Measurements from ENCODE around the gene CCT6A.
"Not testable (repeated sequence)": the region's sequence is repeated elsewhere in the genome, so short reads cannot be mapped to it uniquely, and the experiment has no call there.

The CCT6A gene

DNA sequence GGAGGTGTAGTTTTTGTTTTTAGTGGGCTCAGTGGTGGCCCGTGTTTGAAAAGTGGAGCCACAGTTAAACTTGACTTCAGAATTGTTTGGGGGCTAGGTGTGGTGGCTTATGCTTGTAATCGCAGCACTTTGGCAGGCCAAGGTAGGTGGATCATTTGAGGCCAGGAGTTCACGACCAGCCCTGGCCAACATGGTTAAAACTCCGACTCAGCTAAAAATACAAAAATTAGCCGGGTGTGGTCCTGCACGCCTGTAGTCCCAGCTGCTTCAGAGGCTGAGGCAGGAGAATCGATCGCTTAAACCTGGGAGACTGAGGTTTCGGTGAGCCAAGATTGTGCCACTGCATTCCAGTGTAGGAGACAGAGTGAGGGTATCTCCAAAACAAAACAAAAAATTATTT is 1.8 kb downstream of the CCT6A start:
- no peak for DNase-seq

- DNase-seq, result no peak
Measured at GRCh38 chr7:56053993-56054392, 2.4 kb downstream of the CCT6A start.

DNA sequence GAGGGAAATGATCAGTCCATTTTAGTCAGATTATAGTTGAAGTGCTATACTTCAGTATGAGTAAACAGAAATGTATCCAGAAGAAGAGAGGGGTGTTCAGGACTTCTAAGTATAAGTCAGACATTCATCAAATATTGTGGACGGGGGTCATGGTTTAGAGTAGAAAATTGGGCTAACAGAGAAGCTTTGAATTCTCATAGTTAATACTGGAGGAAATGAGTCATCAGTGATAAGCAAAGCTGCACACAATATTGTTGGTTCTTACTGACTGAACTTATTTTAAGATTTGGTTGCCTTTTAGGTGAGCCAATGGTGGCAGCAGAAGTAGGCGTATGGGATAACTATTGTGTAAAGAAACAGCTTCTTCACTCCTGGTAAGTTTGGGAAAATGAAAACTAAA is 10.8 kb downstream of the CCT6A start:
- DNase-seq, result no peak

- no peak for DNase-seq
Measured at GRCh38 chr7:56063500-56063881, 11.9 kb downstream of the CCT6A start.

GRCh38 chr7:56063882-56064625 is 12.5 kb downstream of the CCT6A start, which contains the start of gene SUMF2:
Gene SUMF2, plus strand, starts transcription at chr7:56064286. Its CDS starts 26 bp downstream, at chr7:56064312.
- DNase-seq, result peak; percentile 76 to 81 (median 80)

- not testable (repeated sequence) for DNase-seq
Measured at GRCh38 chr7:56066376-56066775, 14.8 kb downstream of the CCT6A start.

- peak; percentile 14 to 41 (median 27) for DNase-seq
Measured at GRCh38 chr7:56074371-56074791, 22.8 kb downstream of the CCT6A start.

DNA sequence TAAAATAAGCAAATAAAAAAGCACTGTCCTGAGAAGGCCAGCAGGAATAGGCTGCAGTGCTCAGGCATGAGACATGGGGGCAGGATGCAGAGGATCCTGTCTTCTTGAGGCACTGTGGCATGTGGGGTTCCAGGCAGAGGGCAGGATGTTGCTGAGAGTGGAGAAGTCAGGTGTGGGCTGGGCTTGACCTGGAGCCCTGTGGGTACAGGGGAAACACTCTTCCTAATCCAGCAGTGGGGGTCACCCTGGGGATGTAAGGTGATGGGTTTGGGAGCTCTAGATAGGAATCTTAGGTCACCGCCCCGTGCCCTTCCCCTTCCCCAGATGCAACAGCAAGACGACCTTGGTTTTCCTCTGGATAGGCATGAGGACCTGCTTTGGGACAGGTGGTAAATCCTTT is 26.1 kb downstream of the CCT6A start:
- DNase-seq, result no peak

- no peak for DNase-seq
Measured at GRCh38 chr7:56078196-56078595, 26.6 kb downstream of the CCT6A start.

DNA sequence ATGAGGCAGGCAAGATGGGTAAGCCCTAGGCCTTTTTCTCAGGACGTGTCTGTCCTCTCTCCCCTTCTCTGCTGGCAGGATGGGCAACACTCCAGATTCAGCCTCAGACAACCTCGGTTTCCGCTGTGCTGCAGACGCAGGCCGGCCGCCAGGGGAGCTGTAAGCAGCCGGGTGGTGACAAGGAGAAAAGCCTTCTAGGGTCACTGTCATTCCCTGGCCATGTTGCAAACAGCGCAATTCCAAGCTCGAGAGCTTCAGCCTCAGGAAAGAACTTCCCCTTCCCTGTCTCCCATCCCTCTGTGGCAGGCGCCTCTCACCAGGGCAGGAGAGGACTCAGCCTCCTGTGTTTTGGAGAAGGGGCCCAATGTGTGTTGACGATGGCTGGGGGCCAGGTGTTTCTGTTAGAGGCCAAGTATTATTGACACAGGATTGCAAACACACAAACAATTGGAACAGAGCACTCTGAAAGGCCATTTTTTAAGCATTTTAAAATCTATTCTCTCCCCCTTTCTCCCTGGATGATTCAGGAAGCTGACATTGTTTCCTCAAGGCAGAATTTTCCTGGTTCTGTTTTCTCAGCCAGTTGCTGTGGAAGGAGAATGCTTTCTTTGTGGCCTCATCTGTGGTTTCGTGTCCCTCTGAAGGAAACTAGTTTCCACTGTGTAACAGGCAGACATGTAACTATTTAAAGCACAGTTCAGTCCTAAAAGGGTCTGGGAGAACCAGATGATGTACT is 28.1 kb downstream of the CCT6A start:
- DNase-seq, result no peak

GRCh38 chr7:56080726-56081435 is 29.3 kb downstream of the CCT6A start:
- DNase-seq, result not testable (repeated sequence)

- DNase-seq, result no peak
Measured at GRCh38 chr7:56081626-56082340, 30.2 kb downstream of the CCT6A start.

DNA sequence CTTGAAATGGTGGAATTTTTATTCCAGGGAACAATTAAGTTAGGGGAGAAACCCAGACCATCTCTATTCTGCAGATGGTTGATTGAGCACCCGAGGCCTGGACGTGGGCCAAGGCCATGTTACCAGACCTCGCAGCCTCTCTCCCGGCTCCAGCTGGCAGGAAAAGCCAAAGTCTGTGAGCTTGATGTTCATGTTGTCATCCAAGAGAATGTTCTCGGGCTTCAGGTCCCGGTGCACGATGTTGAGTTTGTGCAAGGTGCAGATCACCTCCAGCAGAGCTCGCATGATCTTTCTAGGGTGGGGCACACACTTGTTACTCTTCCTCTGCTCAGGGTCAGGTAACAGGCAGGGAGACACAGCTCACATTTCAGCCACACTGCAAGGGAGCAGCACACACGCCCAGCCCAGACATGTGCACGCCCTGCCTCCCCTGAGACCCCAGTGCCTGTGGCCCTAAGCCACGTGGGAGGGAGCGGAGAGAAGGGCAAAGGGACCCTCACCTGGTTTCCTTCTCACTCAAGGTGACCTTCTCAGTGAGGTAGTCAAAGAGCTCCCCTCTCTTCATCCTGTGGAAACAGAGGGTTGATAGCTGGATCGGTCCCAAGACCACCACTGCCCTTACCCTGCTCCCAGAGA is 31.7 kb downstream of the CCT6A start:
- no peak for DNase-seq

DNA sequence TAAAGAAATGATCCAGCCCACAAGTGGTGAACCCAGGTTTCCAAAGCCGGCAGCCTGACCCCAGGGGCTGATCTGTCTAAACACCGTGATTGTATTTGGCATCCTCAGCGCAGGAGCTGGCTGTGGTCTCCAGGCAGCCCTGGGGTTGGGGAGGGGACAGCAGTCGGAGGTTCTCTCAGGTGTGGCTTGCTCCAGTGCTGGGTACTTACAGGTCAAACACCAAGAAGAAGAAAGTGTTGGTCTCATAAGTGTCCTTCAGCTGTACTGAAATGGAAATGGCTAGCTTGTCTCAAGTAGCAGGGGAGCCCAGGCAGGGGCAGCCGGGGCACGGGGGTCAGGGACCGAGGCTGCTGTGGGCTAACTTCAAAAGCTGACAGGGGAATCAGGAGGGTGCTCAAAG is 35.2 kb downstream of the CCT6A start:
- no peak for DNase-seq

DNA sequence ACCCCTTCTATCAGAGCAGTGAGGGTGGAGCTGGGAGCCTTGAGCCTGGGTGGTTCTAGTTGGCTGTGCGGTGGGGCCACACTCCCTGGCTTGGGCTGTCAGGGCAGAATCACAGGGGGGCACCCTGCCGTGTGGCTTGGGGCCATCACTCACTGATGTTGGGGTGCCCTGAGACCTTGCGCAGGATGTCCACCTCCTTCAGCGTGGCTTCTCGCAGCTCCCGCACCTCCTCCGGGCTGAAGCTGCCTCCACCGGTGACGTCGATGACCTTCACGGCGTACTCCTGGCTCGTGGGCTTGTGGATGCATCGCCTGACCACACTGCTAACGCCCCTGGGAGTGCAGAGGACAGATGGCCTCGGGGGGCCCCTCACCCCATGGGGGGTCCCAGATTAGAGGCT is 35.9 kb downstream of the CCT6A start:
- no peak for DNase-seq

DNA sequence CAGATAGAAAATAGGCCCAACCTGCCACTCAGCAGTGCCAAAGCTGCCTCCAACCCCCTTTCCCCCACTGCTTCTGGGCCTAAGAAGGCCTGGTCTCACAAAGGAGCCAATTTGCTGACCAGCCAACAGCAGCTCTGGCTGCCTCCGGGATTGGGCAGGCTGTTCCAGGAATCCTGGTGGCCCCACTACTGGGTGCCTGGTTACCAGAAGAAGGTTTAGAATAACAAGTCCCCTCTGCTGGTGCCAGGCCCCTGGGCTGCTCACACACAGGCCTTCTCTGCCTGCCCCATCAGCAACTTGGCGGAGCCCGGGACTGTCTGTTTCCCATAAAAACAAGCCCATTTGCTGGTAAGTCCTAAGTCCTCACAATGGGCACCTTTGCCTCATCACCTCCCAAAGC is 40.0 kb downstream of the CCT6A start:
- DNase-seq, result no peak

GRCh38 chr7:56092388-56092787 is 40.8 kb downstream of the CCT6A start:
- DNase-seq, result not testable (repeated sequence)

- DNase-seq, result no peak
Measured at GRCh38 chr7:56092789-56093531, 41.4 kb downstream of the CCT6A start, which contains the start of gene PHKG1. Gene PHKG1, minus strand, starts transcription at chr7:56092952. Its CDS starts 4,011 bp downstream, at chr7:56088941.

DNA sequence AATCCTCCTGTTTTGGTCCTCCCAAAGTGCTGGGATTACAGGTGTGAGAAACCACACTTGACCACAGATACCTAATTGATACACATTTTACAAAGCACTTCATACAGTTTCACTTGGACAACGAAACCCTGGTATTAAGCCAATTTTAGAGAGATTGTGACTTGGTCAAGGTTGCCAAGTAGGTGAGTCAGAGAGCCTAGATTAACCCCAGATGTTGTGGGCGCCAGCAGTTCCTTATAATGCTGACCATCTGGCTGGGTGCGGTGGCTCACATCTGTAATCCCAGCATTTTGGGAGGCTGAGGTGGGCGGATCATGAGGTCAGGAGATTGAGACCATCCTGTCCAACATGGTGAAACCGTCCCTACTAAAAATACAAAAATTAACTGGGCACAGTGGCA is 46.1 kb downstream of the CCT6A start:
- no peak for DNase-seq

- DNase-seq, result not testable (repeated sequence)
Measured at GRCh38 chr7:56098187-56099008, 46.8 kb downstream of the CCT6A start.

GRCh38 chr7:56099653-56100052 is 48.1 kb downstream of the CCT6A start:
- DNase-seq, result no peak
